HepG2 (cell line): Measurements from ENCODE around the gene PKMYT1. TPM values are rescaled to one million over a fixed set of nuclear protein-coding genes. Genes with fewer than 3 reads are reported as not detected.

Experiments used
- NFYB ChIP-seq: sonication (generic); formaldehyde crosslinking; IDR thresholded peaks from 2 replicates; pipeline ENCODE4 v1.4.0; 2020; ENCODE audit warnings: missing genetic modification reagents
- SRSF1 ChIP-seq: fragments of 200-400 bp; formaldehyde crosslinking; optimal IDR thresholded peaks from 2 replicates; pipeline ENCODE3; 2017; ENCODE audit warnings: mild to moderate bottlenecking, low read depth, low read length, moderate library complexity
- ZNF138 ChIP-seq: sonication (generic); formaldehyde crosslinking; IDR thresholded peaks from 2 replicates; pipeline ENCODE4 v1.5.0; 2020; ENCODE audit warnings: mild to moderate bottlenecking, low read depth, missing genetic modification reagents
- ZNF547 ChIP-seq: sonication (generic); formaldehyde crosslinking; IDR thresholded peaks from 2 replicates; pipeline ENCODE4 v1.5.1; 2020; ENCODE audit warnings: mild to moderate bottlenecking, missing genetic modification reagents
- polyA plus RNA-seq, 8 experiments: library from polyadenylated mRNA; depleted of rRNA in 3 of 8; stranded (reverse) in 7 of 8; unstranded in 1 of 8; fragments of >200 nt; fragmentation: Illumina TruSeq in 4 of 8; extraction: Trizol in 4 of 8; gene quantifications; 2 replicates each; pipeline versions ENCODE4 v1.2.1 to v1.2.3, GENCODE V29; 2011 to 2016; ENCODE audit warnings: low read depth in 4 of 8, missing spikeins in 1 of 8, mixed read lengths in 1 of 8; ENCODE audit not compliant: insufficient read depth in 1 of 8
- total RNA-seq, 5 experiments: library from RNA; depleted of rRNA; stranded (reverse); fragments of >200 nt; fragmentation: Illumina TruSeq; extraction: Trizol; gene quantifications; 2 replicates each; pipeline ENCODE4 v1.2.3, GENCODE V29; 2016; ENCODE audit warnings: low read depth in 1 of 5
- TF ChIP-seq, protein P1 (sequence below): sonication (generic); formaldehyde crosslinking; IDR thresholded peaks from 2 replicates; pipeline ENCODE4 v1.5.0; 2020; ENCODE audit warnings: missing genetic modification reagents
- TF ChIP-seq, protein P2 (sequence below), 2 experiments: fragments of 450-650 bp in 1 of 2; sonication (generic) in 1 of 2; formaldehyde crosslinking in 1 of 2; IDR thresholded peaks; 2 replicates each; pipeline versions ENCODE4 v1.6.1 to v1.8.0; 2016 to 2022; ENCODE audit warnings: antibody characterized with exemption in 1 of 2, mild to moderate bottlenecking in 1 of 2, missing genetic modification reagents in 1 of 2
- TF ChIP-seq, protein P3 (sequence below): sonication (generic); formaldehyde crosslinking; IDR thresholded peaks from 2 replicates; pipeline ENCODE4 v1.5.1; 2020; ENCODE audit warnings: mild to moderate bottlenecking, missing genetic modification reagents, moderate library complexity
- TF ChIP-seq, protein P4 (sequence below): sonication (generic); formaldehyde crosslinking; IDR thresholded peaks from 2 replicates; pipeline ENCODE4 v1.4.0; 2020; ENCODE audit warnings: mild to moderate bottlenecking, low read depth, missing genetic modification reagents

The PKMYT1 gene
- total and polyA plus RNA-seq, 2 of the 13 experiments (the other 11 are each of a cell fraction or from before 2014, with no cell fraction given): 7.0 to 27.8 TPM

DNA sequence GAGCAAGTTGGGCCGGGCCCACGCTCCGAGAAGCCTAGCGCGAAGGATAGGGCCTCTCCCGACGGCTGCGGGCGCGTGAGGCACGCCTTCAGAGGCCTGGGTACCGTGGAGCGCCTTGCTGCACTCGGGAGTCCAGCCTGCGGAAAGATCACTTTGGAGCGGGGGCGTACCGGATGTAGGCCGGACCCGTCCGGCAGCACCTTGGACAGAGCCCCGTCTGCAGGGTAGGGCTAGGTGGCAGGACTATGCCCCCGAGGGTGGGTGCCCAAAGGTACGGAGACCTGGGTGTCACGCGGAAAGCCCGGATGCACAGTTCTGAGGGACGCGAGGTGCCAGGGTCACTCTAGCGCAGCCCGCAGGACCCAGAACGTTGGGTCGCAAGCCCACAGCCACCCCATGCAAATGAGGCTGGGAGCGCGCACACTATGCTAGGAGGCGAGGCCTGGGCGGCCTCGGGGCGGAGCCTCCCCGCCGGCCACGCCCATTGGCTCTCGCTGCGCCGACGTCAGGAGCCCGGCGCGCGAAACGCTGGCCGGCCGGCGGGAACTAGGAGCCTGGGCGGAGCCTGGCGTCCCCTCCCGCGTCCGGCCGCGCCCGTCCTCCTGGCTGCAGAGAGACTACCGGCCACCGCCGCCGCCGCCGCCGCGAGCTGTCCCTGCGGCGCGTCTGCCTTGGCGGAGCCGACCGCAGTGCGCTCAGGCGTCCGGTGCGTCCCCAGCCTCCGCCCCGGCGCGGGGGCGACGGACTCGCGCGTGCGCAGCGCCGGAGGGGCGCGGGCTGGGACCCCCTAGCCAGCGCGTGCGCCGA is 11.3 kb downstream of the PKMYT1 start, which contains the start of gene PAQR4 (continued):
- TF ChIP-seq, protein P1, sequence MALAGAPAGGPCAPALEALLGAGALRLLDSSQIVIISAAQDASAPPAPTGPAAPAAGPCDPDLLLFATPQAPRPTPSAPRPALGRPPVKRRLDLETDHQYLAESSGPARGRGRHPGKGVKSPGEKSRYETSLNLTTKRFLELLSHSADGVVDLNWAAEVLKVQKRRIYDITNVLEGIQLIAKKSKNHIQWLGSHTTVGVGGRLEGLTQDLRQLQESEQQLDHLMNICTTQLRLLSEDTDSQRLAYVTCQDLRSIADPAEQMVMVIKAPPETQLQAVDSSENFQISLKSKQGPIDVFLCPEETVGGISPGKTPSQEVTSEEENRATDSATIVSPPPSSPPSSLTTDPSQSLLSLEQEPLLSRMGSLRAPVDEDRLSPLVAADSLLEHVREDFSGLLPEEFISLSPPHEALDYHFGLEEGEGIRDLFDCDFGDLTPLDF (CRISPR knock-in tag): peak; percentile 93
- TF ChIP-seq ZNF138: peak; percentile 95; the same call in 1 of the 2 replicates
- TF ChIP-seq, protein P2, sequence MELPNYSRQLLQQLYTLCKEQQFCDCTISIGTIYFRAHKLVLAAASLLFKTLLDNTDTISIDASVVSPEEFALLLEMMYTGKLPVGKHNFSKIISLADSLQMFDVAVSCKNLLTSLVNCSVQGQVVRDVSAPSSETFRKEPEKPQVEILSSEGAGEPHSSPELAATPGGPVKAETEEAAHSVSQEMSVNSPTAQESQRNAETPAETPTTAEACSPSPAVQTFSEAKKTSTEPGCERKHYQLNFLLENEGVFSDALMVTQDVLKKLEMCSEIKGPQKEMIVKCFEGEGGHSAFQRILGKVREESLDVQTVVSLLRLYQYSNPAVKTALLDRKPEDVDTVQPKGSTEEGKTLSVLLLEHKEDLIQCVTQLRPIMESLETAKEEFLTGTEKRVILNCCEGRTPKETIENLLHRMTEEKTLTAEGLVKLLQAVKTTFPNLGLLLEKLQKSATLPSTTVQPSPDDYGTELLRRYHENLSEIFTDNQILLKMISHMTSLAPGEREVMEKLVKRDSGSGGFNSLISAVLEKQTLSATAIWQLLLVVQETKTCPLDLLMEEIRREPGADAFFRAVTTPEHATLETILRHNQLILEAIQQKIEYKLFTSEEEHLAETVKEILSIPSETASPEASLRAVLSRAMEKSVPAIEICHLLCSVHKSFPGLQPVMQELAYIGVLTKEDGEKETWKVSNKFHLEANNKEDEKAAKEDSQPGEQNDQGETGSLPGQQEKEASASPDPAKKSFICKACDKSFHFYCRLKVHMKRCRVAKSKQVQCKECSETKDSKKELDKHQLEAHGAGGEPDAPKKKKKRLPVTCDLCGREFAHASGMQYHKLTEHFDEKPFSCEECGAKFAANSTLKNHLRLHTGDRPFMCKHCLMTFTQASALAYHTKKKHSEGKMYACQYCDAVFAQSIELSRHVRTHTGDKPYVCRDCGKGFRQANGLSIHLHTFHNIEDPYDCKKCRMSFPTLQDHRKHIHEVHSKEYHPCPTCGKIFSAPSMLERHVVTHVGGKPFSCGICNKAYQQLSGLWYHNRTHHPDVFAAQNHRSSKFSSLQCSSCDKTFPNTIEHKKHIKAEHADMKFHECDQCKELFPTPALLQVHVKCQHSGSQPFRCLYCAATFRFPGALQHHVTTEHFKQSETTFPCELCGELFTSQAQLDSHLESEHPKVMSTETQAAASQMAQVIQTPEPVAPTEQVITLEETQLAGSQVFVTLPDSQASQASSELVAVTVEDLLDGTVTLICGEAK (IDR thresholded peaks at IDR 0.05): no peak
- TF ChIP-seq, protein P2 (CRISPR knock-in tag; IDR thresholded peaks at IDR 0.05): peak; percentile 93
- TF ChIP-seq, protein P3, sequence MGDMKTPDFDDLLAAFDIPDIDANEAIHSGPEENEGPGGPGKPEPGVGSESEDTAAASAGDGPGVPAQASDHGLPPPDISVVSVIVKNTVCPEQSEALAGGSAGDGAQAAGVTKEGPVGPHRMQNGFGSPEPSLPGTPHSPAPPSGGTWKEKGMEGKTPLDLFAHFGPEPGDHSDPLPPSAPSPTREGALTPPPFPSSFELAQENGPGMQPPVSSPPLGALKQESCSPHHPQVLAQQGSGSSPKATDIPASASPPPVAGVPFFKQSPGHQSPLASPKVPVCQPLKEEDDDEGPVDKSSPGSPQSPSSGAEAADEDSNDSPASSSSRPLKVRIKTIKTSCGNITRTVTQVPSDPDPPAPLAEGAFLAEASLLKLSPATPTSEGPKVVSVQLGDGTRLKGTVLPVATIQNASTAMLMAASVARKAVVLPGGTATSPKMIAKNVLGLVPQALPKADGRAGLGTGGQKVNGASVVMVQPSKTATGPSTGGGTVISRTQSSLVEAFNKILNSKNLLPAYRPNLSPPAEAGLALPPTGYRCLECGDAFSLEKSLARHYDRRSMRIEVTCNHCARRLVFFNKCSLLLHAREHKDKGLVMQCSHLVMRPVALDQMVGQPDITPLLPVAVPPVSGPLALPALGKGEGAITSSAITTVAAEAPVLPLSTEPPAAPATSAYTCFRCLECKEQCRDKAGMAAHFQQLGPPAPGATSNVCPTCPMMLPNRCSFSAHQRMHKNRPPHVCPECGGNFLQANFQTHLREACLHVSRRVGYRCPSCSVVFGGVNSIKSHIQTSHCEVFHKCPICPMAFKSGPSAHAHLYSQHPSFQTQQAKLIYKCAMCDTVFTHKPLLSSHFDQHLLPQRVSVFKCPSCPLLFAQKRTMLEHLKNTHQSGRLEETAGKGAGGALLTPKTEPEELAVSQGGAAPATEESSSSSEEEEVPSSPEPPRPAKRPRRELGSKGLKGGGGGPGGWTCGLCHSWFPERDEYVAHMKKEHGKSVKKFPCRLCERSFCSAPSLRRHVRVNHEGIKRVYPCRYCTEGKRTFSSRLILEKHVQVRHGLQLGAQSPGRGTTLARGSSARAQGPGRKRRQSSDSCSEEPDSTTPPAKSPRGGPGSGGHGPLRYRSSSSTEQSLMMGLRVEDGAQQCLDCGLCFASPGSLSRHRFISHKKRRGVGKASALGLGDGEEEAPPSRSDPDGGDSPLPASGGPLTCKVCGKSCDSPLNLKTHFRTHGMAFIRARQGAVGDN: peak; percentile 90
- TF ChIP-seq SRSF1: peak; percentile 76
- TF ChIP-seq NFYB (CRISPR knock-in tag): peak; percentile 80
- peak; percentile 88 for TF ChIP-seq ZNF547
- TF ChIP-seq, protein P4, sequence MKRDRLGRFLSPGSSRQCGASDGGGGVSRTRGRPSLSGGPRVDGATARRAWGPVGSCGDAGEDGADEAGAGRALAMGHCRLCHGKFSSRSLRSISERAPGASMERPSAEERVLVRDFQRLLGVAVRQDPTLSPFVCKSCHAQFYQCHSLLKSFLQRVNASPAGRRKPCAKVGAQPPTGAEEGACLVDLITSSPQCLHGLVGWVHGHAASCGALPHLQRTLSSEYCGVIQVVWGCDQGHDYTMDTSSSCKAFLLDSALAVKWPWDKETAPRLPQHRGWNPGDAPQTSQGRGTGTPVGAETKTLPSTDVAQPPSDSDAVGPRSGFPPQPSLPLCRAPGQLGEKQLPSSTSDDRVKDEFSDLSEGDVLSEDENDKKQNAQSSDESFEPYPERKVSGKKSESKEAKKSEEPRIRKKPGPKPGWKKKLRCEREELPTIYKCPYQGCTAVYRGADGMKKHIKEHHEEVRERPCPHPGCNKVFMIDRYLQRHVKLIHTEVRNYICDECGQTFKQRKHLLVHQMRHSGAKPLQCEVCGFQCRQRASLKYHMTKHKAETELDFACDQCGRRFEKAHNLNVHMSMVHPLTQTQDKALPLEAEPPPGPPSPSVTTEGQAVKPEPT: no peak
